Measurements from ENCODE around the gene MCIDAS. TPM values are rescaled to one million over a fixed set of nuclear protein-coding genes. Genes with fewer than 3 reads are reported as not detected.

Gene MCIDAS
- total RNA-seq: not detected in 2 replicates

DNA sequence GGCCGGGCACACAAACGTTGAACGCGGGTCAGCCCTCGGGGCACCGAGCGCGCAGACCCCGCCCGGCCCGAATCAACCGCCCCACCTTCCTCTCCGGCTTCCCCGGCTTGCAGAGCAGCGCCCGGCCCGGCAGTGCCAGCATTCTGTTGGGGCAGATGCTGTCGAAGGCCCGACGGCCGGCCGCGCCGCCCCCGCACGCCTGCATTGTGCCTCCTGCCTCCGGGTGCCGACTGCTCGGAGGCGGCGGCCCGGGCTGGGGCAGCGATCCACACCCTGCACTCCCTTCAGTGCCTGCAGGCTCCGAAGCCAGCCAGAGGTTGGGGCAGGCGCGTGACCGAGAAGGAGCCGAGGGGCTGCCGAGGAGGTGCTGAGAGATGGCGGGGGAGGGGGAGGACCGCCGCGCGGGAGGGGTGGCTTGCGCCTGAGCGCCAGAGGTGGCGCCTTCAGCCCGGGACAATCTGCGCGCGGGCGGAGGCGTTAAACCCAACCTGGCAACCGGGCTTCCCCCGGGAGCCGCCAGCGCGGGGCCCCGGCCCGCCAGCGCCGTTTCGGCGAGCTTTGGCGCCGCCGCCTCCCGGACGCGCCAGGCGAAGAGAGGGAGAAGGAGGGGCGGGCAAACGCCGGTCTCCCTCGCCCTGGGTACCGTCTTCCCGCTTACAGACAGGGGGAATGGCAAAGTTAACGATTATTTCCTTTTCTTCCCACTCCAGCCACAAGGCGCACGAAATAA is at the start of gene MCIDAS:
Gene MCIDAS, minus strand, starts transcription at position 382 of the 730 bp plus-strand sequence. Its CDS starts 177 bp downstream, at position 205.

DNA sequence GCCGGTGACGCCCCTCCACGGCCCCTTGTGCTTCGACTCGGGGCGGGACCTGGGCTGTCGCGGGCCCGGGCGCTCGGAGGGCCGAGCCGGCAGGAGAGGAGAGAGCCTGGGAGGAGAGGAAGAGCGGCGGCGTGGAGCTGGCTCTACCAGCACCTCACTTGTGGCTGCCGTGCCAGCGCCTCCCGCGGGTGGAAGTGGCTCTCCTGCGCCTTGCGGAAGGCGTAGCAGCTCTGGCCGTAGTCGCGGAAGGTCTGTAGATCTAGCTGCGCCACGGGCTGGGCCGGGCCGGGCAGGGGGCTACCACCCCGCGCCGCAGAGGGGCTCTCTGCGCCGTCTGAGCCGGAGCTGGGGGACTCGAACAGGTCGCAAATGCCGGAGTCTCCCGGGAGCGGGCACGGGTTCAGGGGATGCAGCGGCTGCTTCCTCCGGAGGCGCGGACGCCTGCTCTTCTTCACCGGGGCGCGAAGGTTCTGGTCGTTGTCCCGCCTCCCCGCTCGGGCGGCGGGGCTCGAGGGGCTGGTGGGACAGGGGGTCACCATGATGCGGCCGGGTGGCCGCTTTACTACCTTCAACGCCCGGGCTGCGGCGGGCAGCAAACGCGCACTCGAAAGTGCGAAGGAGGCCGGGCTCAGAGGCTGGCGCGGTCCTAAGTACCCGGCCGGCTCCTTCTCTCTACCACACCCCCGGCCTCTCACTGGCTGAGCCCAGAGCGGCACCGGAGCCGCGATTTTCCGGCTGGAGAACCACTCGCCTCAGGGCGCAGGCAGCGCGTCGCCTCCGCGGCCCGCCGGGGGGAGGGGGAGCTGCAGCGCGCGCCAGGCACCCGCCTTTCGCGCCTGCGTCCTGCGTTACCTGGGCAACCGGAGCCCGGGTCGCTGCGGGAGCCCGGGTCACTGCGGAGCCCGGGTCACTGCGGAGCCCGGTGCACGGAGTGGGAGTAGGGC is 6.1 kb upstream of the MCIDAS start, which contains the start of gene CCNO:
Gene CCNO, minus strand, starts transcription at position 624 of the 944 bp plus-strand sequence. Its CDS starts 85 bp downstream, at position 539.

DNA sequence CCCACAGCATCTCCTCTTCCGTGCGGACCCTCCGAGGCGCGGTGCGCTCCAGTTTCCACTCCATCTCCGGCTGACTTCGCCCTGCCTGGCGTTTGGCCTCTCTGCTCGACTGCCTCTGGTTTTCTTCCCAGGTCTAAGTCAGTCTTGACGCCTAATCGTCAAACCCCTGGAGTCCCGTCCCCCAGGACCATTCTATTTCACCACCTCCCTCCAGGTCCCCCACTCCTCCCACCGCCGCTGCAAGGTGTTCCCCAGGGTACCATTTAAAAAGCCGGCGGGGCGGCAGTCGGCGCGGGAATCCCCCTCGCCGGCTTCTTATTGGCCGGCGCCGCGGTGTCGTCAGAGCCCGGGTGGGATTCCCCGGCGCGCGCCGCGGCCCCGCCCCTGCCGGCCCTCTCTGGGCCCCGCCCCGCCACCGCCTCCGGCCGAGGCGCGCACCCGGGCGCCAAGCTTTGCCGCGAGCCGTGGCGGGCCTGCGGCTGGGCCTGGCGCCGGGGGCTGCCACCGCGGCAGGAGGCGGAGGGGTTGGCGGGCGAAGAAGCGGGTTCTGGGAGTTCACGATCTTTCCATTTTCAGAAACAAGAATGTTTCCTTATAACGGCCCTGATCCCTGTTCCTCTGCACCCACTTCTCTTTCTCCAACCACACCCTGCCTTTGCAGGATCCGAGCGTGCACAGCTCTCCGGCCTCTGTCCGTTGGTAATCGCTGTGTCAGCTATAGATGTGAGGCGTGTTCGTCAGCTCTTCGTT is 54.0 kb downstream of the MCIDAS start, which contains the start of gene CDC20B:
Gene CDC20B, minus strand, starts transcription at position 241 of the 750 bp plus-strand sequence. Its CDS starts 177 bp downstream, at position 64.

Other genes starting within 250 kb of the MCIDAS start
- gene ESM1, start 241.7 kb downstream of the MCIDAS start, total RNA-seq: 42.3 and 338 TPM in 2 replicates
- gene GZMK, start 203.1 kb downstream of the MCIDAS start, total RNA-seq: 0.28 and 1.2 TPM in 2 replicates
- gene GZMA, start 124.7 kb downstream of the MCIDAS start, total RNA-seq: not detected in 2 replicates
- 165 and 182 TPM in 2 replicates for gene GPX8, start 67.1 kb downstream of the MCIDAS start, total RNA-seq
- gene CDC20B, start 54.1 kb downstream of the MCIDAS start, total RNA-seq: 0.19 and 0.56 TPM in 2 replicates
- gene CCNO, start 6.3 kb upstream of the MCIDAS start, total RNA-seq: under 0.01 and 0.56 TPM in 2 replicates
- 34.1 and 38.5 TPM in 2 replicates for gene DHX29, start 80.4 kb upstream of the MCIDAS start, total RNA-seq
- 151 and 181 TPM in 2 replicates for gene MTREX, start 80.7 kb upstream of the MCIDAS start, total RNA-seq

All from regular cardiac myocyte (primary cell).